Fibroblast of the conjunctiva (primary cell): ENCODE measurements around the gene PLXDC1.

Experiments used
- DNase-seq: peaks from one replicate; pipeline ENCODE4 v3.0.0-alpha.2; 2010; ENCODE audit warnings: low read depth

PLXDC1 gene

DNA sequence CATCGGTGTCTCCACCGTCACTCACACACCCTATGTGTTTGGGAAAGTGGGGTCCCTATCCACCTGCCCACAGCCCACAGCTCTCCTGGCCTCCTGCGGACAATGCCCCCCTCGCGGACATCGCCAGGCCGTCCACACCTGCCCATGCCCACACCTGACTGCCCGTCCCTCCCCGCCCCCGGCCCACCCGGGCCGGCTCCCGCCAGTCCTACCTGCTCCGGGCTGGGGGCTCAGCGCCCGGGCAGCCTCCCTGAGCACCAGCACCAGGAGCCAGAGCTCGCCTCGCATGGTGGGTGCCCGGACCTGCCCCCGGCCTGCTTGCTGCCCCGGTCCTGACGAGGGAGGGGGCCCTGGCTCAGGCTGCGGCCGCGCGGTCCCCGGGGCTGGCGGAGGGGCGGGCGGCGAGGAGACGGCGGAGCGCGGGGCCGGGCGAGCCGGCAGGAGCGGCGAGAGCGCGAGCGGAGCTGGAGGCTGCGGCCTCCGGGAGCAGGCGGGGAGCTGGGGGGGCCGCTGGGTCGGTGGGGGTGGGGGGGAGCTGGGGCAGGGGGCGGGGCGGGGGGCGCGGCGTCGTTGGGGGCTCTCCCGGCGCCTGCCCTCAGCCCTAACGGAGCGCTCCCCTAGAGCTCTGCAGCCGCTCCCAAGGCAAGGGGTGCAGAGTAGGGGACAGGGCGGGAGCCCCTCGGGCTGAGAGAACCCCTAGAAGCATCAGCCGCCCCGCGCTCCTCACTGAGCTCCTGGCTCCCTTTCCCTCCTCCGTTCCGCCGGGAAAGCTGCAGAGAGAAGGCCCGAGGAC lies at the start of gene PLXDC1:
Gene PLXDC1, minus strand, starts transcription at position 488 of the 793 bp plus-strand sequence. Its CDS starts 200 bp downstream, at position 288.
- DNase-seq = no peak

DNA sequence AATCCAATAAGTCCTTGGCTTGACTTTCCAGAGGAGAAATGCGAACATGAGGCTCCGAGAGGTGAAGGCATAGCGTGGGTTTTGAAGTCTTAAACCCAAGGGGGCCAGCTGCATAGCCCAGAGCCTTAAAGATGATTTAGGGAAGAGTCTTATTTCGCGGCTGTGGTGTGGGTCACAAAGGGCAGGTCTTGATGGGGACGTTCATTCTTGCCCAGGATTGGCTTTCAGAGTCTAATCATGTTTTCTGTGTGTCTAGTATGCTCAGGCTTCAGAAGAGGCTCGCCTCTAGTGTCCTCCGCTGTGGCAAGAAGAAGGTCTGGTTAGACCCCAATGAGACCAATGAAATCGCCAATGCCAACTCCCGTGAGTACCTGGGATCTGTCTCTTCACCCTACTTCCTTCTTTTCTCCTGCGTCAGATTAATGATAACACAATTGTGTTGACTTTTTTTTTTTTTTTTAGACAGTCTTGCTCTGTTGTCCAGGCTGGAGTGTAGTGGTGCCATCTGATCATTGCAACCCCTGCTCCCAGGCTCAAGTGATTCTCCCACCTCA lies 49.6 kb upstream of the PLXDC1 start:
- no peak for DNase-seq

DNA sequence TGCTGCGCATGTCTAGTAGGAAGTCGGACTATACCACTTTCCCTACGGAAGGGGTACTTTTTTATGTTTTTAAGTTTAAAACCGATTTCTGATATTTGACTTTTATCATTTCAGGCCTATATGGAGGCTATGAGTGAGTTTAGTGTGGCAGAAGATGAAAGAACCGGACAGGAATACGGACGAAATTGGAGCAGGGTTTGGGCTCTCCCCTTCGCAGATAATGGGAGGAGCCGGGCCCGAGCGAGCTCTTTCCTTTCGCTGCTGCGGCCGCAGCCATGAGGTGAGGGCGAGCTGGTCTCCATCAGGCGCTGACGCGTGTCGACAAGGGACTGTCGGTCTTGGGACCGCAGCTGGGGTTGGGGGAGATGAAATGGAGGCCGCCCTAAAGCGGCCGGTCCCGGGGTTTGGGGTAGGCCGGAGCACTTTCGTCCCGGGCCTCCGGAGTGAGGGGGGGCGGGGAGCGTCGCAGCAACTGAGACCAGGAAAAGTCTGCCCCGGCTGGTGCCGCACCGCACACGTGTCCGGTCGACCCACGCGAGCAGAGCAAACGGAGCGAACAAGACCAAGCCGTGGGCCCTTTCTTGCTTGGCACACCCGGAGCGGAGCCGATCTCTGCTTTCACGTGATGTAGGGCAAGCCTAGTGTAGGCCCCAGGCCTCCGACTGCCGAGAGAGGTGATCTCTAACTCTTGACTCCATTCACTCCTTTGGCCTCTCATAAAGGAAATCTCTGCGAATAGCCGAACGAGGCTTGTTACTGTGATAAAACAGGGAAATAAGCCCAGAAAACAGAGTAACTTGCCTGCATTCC lies 48.8 kb upstream of the PLXDC1 start, which contains the start of gene RPL19:
Gene RPL19, plus strand, starts transcription at position 214 of the 810 bp plus-strand sequence. Its CDS starts 62 bp downstream, at position 276.
- DNase-seq = no peak

DNA sequence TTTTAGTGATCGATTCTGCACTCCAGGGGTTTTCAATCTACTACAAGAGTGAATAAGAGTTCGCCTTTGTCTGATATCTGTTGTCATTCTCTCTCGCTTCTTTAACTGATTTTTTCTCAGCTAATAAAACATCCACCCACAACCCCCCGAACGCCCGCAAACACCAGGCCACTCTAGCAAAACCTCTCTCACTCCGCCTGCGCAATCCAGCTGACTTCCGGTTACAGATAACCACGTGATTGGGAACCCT lies 48.3 kb upstream of the PLXDC1 start:
- DNase-seq = peak; percentile 92

DNA sequence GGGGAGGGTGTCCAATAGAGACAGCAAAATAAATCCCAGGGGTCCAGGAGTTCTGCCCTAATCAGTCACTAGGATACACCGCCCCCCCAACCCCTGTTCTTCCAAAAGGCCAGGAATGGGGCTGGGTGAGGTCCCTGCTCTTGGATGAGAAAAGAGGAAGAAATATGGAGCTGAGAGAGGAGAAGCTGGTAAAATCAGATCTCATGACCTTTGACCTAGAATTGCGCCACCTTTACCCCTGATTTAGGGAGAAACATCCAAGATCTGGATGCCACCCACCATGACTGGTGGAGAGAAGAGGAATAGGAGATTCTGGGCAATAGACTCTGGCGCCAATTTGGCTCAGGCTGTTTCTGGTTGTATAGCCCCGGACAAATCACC lies 46.7 kb upstream of the PLXDC1 start:
- DNase-seq = no peak

DNA sequence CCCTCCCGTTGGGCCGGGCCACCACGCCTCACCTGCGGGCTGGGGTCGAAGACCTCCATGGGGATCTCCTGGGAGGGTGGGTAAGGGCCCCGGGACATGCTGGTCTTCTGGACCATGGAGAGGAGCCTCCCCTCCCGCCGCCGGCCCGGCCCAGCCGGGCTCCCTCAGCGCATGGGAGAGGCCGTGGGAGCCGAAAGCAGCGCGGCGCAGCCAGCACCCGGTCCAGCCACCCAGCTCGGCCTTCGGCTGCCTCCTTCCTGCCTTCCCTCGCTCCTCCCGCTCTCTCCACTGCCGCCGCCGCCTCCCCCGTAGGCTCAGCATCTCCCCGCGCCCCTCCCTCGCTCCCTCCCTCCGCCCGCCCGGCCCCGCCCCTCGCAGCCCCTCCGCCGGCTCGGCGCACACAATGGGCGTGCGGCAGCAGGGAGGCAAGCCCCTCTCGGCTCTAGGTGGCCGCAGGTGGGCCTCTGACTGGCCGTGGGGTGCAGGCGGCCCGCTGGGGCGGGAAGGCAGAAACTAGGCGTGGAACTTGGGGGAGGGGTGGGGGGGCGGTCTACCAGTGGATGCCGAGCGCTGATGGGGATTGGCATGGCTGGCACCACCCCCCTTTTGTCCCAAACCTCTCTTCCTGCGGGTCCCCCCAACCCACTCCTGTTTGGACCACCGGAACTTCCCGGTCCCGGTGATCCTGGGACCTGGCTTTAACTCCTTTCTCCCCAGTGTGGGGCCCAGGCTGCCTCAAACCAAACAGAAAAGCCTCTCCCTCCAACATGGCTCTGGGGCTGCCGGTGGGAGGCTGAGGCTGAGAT lies 46.1 kb upstream of the PLXDC1 start, which contains the start of gene CACNB1:
Gene CACNB1, minus strand, starts transcription at position 290 of the 806 bp plus-strand sequence. Its CDS starts 174 bp downstream, at position 116.
- peak; percentile 31 for DNase-seq

DNA sequence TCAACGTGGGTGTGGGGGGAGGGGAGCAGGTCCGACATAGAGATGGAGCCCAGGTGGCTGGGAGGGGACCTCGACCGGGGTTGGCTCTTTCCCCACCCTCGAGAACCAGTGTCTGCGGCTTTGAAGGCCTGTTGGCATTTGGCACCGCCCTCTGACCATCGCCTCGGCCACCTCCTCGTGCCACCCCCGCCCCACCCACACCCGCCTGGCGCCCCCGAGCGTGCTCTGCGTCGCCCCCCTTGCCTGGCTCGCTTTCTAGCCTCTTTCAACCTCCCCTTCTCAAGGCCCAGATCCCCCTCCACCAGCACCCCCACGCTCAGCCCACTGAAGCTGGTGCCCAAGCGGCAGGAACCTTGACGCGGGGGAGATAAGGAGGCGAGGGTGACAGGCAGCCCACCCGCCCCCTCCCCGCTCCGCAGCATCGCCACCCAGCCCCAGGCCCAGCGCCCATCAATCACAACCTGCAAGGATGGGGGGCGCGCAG lies 45.4 kb upstream of the PLXDC1 start:
- DNase-seq = no peak

DNA sequence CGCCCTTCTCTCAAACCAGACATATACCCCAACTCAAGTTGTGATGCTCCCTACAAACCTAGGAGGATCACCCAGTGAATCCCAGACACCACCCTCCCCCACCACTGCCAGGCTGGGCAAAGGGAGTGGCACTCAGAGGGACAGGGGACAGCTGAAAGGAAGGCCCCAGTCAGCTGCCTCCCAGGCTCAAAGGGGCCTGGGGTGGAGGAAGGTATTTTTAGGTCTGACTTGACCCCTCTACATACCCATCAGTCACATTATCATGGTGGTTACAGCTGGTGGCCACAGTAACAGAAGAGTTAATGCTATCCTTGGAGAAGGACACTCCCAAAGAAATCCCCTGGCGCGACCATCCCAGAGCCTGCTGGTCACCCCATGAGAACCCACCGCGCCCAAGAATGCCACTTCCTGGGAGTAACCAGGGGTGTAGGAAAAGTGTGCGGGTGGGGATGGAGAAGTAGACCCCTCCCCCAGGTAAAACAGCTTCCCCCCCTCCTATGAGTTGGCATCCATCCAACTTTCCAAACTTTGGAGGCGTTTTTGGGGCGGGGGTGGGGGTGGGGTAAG lies 44.9 kb upstream of the PLXDC1 start:
- DNase-seq = no peak

DNA sequence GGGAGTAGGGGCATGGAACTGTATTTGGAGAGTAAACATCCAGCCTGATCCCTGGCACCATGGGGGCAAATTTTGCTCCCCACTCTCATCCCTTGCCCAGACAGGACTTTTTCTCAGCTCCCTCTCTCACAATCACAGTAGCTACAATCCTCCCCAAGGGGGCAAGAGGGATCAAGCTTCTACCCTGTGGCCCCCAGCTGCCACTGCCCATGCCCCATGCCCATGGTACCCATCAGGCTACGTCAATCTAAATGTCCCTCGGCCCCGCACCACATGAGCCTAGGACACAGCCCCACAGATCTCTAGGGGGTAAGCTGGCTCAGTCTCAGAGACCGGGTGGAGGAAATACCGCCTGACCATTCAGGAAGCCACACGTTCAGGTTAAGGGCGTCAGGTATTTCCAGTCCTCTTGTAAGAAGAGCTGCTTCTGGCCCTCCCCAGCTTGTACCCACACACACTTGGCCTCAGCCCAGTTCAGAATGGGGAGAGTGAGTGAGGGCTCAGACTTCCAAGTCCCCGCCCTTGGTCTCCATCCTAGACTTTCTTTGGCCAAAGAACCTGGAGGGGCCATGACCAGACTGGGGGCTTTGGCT lies 44.2 kb upstream of the PLXDC1 start:
- DNase-seq = no peak

DNA sequence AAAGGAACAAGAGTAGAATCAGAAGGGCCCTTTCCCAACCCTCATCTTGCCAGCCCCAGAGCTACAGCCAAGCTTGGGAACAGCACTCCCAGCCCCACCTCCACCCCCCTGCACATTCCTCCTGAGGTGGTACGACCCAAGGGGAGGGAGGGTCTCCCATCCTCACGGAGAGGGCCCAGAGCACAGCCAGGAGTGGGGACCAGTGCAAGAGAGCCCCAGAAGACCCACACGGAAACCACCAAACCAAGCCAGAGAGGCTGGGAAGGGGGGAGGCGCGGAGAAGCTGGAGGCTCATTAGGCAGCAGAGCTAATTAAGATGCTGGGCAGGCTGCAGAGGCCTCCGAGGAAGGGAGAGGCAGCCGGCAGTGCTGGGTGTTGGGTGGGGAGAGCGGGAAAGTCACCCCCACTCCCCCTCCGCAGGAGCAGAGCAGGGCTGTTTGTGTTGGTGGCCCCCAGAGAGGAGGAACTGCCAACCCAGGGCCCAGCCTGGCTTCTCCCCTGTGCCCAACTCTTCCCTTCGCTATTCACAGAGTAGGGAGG lies 43.6 kb upstream of the PLXDC1 start:
- no peak for DNase-seq

DNA sequence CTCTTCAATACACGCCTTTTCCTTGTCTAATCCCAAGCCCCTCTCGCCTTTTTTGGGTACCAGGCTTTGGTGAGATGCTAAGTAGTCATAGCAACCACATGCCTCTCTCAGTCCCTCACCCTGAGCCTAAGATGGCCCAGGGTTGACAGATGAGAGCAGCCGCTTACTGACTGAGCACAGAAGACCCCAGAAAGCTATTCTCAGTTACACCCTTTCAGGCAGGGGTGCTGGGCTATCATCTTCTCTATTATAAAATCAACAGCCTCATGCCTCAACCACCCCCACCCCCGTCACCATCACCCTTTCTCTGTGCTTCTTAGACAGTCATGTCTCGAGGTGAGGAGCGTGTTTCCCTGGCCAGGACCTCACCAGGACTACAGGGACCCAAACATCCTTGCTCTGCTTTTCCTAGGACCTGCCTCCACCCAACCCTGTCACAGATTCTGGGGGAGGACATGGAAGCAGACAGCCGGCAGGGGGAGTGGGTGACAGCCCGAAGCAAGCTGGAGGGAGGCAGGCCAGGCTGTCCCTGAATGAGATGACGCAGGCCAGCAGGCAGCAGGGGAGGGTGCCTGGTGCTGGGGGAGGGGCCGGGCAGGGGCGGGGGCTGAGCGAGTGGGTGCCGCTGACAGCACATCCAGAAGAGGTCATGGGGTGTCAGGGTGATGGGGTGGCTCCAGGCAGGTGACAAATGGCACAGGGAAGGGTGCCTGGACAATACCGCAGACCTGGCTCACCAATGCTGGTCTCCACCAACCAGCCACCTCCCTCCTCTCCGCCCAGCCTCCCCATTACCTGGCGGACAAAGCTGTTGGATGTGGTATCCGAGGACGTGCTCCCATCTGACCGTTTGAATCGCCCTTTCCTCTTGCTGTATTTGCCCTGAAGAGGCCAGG lies 42.9 kb upstream of the PLXDC1 start:
- no peak for DNase-seq

DNA sequence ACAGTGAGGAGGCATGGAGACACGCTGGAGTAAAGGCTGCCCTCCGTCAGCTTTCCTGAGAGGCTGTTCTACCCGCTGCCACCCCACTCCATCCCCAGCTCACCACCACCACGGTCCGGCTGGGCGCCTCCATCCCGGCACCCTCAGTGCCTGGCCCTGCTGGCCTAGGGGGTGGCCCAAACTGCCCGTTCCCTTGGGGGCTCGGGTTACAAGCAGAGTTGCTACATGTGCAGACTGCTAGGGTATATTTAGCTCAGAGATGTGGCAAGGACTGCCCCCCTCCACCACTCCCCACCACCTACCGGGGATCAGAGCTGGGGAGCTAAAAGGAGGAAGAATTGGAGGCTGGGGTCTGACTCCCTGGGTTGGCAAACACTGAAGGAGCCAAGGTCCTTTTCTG lies 41.9 kb upstream of the PLXDC1 start:
- no peak for DNase-seq

DNA sequence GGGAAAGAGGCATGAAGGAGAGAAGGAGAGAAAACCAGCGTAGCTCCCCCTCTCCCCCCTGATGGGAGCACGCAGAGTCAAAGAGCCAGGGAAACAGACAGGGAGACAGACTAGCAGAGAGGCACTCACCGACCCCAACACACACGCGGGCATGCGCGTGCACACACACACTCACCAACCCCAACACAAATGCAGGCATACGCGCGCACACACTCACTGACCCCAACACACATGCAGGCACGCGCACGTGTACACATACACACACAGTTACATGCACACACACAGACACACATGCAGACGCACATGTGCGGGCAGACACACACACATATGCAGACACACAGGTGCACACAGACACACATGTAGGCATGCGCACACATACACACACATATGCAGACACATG lies 41.5 kb upstream of the PLXDC1 start:
- no peak for DNase-seq

DNA sequence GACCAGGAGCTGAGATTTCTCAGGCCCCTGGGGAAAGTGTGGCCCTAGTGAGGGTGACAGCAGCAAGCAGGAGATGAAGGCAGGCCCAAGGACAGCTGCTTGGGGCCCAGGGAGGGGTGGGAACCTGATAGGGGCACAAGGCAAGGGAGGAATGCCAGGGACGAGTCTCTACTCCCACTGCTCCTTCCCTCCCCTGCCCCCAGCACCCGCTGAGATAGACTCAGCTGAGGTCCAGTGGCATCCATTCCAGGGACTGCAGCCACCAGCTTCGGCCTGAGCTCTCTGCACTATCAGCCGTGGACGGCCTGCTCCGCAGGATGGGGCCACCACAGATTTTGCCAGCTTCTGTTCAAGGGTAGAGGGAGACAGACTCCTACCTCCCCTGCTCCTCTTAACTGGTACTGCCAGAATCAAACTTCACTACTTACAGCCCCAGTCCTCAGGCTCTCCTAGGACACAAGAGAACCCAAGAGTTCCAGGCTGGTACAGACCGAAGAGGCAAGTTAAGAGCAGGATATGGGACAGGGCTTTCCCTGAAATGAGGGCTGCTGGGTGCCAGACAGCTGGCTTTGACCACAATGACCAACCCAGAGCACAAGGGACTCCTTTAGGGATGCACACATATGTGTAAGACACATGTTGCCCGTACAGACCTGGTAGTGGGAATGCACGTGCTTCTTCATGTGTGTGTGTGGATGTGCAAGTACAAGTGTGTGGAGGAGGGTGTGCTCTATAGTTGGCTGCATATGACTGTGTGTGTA lies 40.5 kb upstream of the PLXDC1 start:
- no peak for DNase-seq

DNA sequence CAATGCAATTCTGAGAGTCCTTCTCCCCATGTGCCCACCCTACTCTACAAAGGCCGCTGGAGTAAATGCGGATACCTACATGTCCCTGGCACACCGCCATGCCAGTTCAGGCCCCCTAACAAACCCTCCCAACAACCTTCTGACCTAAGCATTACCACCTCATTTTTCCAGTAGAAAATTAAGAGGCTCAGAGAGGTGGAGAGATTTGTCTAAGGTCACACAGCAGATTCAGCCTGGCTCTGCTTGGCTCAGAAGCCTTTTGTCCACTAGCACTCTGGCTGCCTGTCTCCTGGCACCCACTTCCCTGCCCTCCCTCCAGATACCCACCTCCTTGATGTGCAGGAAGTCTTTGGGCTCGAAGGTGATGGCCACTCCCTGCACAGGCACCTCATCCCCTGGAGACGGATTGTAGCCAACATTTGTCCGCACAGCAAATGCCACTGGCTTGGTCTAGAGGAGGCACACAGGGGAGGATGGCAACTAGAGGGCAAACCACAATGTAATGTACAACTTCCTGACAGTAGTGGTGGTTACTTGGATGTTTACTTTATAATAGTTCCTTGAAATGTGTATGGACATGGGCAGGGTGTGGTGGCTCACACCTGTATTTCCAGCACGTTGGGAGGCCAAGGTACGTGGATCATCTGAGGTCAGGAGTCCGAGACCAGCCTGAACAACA lies 35.9 kb upstream of the PLXDC1 start:
- DNase-seq = no peak

DNA sequence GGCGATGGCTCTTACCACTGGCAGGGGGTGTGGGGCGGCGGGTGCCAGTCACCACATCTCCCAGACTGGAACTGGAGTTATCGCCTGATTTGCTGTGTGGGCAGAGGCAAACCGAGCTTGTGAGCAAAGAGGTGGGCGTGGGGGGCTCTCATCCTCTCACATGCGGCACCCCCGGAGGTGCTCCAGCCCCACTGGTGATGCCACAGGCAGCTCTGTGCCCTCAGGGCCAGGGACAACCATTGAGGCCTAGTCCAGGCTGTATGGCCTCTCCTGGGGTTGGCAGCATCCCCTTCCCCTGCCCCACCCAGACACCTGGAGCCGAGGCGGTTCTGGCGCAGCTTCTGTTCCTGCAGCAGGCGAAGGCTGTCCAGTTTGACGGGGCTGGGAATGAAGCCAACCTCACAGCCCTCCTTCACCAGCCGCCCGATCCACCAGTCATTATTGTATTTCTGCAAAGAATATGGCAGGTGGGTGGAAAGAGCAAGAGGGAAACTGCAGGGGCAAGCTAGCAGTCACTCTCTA lies 35.1 kb upstream of the PLXDC1 start:
- no peak for DNase-seq

DNA sequence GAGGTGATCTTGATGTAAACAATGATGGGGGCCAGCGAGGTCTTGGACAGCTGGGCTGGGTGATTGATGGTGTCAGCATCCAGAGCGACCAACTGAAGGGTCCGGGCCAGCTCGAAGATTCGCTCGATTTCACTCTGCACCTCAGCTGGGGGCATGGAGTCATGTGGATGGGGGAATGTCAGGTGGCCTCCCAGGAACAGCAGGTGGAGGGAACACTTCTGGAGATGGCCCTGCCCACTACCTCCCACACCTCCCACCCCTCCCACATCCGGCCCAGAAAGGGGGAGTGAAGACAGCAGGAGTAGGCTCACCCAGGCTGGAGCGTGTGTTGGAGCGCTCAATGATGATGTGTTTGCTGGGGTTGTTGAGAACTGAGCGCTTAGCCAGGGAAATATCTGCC lies 32.3 kb upstream of the PLXDC1 start:
- DNase-seq = no peak

DNA sequence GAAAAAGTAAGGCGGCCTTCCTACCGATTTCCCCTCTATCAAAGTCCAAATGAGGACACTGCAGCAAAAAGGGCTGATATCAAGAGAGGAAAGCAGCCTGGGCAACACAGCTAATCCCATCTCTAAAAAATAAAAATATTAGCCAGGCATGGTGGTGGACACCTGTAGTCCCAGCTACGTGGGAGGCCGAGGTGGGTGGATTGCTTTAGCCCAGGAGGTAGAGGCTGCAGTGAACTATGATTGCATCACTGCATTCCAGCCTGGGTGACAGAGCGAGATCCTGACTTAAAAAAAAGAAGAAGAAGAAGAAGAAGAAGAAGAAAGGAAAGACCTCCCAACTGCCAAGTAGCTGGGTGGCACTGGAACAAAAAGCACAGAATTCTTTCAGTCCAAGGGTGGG lies 31.6 kb upstream of the PLXDC1 start:
- no peak for DNase-seq
